Karpas-422 (cell line): ENCODE results near the gene FSIP1. TPM values are rescaled to one million over a fixed set of nuclear protein-coding genes. Genes with fewer than 3 reads are reported as not detected.

ENCODE experiments used
- DNase-seq: peaks from one replicate; pipeline ENCODE4 v3.0.0-alpha.2; 2015
- H2AFZ ChIP-seq: fragments of 200-600 bp; sonication (generic); 2 replicates; pipeline ENCODE4 v1.6.1; 2014; ENCODE audit warnings: antibody characterized with exemption, low read length, mixed read lengths
- H3K27ac ChIP-seq: fragments of 200-600 bp; sonication (generic); 2 replicates; pipeline ENCODE4 v1.5.1; 2014; ENCODE audit warnings: mild to moderate bottlenecking, low read length, moderate library complexity
- H3K27me3 ChIP-seq: fragments of 200-600 bp; sonication (generic); 2 replicates; pipeline ENCODE4 v1.6.1; 2014; ENCODE audit warnings: low read length, mixed read lengths
- H3K36me3 ChIP-seq: fragments of 200-600 bp; sonication (generic); 2 replicates; pipeline ENCODE4 v1.6.1; 2014; ENCODE audit warnings: low read length, mixed read lengths; ENCODE audit not compliant: insufficient read depth
- H3K4me1 ChIP-seq: fragments of 200-600 bp; sonication (generic); 2 replicates; pipeline ENCODE4 v1.6.1; 2014; ENCODE audit warnings: mild to moderate bottlenecking, low read length, mixed read lengths
- H3K4me2 ChIP-seq: fragments of 200-600 bp; sonication (generic); 2 replicates; pipeline ENCODE4 v1.6.1; 2014; ENCODE audit warnings: low read length, low read depth, mild to moderate bottlenecking; ENCODE audit not compliant: poor library complexity, severe bottlenecking
- H3K4me3 ChIP-seq: fragments of 200-600 bp; sonication (generic); 2 replicates; pipeline ENCODE4 v1.5.1; 2014; ENCODE audit warnings: mild to moderate bottlenecking, antibody characterized with exemption, low read length, mixed read lengths
- H3K79me2 ChIP-seq: fragments of 200-600 bp; sonication (generic); 2 replicates; pipeline ENCODE4 v1.6.1; 2014; ENCODE audit warnings: mild to moderate bottlenecking, low read length, mixed read lengths
- H3K9ac ChIP-seq: fragments of 200-600 bp; sonication (generic); 2 replicates; pipeline ENCODE4 v1.6.0; 2014; ENCODE audit warnings: low read length
- H3K9me2 ChIP-seq: fragments of 200-600 bp; sonication (generic), shearing (Covaris generic); replicated peaks from 2 replicates; pipeline ENCODE4 v1.6.0; 2014; ENCODE audit warnings: mild to moderate bottlenecking, low read length, moderate library complexity; ENCODE audit not compliant: insufficient read depth
- H3K9me3 ChIP-seq: fragments of 300-700, 200-600 bp; sonication (generic); 2 replicates; pipeline ENCODE4 v1.6.1; 2014; ENCODE audit warnings: low read length, mixed read lengths
- H4K20me1 ChIP-seq: fragments of 200-600 bp; sonication (generic); 2 replicates; pipeline ENCODE4 v1.6.1; 2014; ENCODE audit warnings: mild to moderate bottlenecking, antibody characterized with exemption, low read length, low read depth; ENCODE audit not compliant: insufficient read depth
- total RNA-seq: library from RNA; depleted of rRNA; stranded (reverse); fragments of >200 nt; shearing (Covaris generic); gene quantifications from 2 replicates; pipeline ENCODE4 v1.2.3, GENCODE V29; 2014; ENCODE audit warnings: low replicate concordance; rRNA removed

The FSIP1 gene
- total RNA-seq, 1 experiment from 2014 or later = 0.07 TPM

DNA sequence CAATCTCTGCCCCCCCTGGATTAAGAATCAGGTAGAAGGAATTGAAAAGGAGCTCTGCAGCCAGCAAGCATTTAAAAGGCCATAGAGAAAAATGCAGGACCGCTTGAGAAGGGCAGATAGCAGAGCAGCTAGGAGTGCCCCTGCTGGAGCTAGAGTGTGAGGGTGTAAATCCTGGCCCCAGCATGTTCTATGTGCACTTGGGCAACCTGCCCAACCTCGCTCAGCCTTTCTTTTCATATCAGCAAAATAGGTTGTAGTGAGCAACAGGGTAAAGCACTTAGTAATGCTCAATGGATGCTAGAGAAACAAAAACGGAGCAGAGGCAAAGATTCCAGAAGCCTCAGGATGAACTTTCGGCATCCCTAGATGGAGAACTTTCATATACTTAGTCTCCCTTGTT, 226.8 kb downstream of the FSIP1 start:
- H3K9me2 ChIP-seq = no peaks in the 10 kb centered on the region
- no peak overlapping the region for H3K4me3 ChIP-seq
- H2AFZ ChIP-seq = no peak overlapping the region
- H3K9ac ChIP-seq = no peak overlapping the region
- H3K27me3 ChIP-seq = no peaks in the 10 kb centered on the region
- DNase-seq = no peak
- no peak overlapping the region for H3K27ac ChIP-seq
- no peaks in the 10 kb centered on the region for H3K9me3 ChIP-seq
- H3K4me1 ChIP-seq = no peaks in the 10 kb centered on the region
- no peaks in the 10 kb centered on the region for H3K36me3 ChIP-seq
- no peak overlapping the region for H3K4me2 ChIP-seq
- H3K79me2 ChIP-seq = no peaks in the 10 kb centered on the region
- H4K20me1 ChIP-seq = no peaks in the 10 kb centered on the region

DNA sequence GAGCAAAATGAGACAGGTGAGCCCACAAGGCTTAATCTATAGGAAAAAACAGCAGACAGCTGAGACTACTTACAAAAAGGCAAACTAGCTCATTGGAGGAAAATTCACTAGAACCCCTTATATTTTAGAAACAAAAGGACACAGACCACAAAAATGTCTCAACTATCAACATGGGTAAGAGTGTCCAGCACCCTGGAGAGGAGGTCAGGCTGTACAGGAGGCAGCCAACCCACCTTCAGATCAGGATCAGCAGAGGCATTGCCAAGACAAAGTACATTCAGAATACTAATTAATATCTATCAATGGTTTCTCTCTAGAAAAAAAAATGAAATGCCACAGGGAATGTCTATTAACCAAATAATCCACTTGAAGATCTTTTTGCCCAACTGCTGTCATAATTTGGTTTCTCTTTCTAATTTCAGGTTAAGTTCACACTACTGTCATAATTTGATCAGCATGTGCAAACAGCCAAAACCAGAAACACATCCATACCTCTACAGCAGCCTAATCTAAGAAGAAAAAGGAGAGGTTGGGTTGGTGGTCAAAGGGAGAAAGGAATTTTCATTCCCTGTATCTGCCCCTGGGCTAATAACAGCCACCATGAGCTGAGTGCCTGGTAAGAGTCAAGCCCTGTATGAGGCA, 227.8 kb downstream of the FSIP1 start:
- no peak overlapping the region for H2AFZ ChIP-seq
- H3K4me2 ChIP-seq = no peak overlapping the region
- H3K27me3 ChIP-seq = no peaks in the 10 kb centered on the region
- H3K9me2 ChIP-seq = no peaks in the 10 kb centered on the region
- H3K27ac ChIP-seq = no peak overlapping the region
- no peak overlapping the region for H3K9ac ChIP-seq
- H3K36me3 ChIP-seq = no peaks in the 10 kb centered on the region
- no peaks in the 10 kb centered on the region for H3K79me2 ChIP-seq
- H3K9me3 ChIP-seq = no peaks in the 10 kb centered on the region
- no peak for DNase-seq
- no peaks in the 10 kb centered on the region for H4K20me1 ChIP-seq
- H3K4me3 ChIP-seq = no peak overlapping the region
- H3K4me1 ChIP-seq = no peaks in the 10 kb centered on the region

DNA sequence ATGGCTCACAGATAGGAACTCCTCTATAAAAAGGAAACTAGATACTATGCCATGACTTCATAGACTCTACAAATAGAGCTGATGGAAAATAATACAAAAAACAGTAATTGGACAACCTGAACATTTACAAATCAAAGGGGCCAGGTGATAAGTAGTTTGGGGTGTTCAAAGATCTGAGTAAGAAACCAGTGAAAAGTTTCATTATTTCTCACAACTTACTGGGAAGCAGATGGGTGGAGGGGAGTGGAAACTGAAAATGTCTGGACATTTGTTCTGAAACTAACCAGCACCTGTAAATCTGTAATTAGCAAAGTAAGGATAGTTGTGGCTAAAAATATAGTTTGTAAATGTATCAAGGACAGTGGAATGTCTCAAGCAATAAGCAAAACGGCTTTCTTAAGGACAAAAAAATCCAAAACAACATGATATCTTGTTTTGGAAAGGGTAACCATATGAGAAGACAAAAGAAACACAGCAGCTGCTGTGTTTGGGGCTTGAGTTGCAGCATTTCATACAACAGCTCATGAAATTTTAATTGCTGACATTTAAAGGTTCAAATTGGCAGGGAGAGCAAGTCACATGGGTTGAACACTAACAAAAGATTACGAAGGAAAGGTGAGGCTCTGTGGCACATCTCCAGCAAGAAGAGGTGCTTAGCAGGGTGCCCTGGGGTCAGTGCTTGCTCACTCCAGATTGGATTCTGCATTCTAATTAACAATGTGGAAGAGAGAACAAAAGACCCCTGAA, 228.5 kb downstream of the FSIP1 start:
- H3K4me1 ChIP-seq = no peaks in the 10 kb centered on the region
- no peak overlapping the region for H3K4me3 ChIP-seq
- no peak overlapping the region for H3K4me2 ChIP-seq
- H3K9me2 ChIP-seq = no peaks in the 10 kb centered on the region
- no peak overlapping the region for H3K27ac ChIP-seq
- H4K20me1 ChIP-seq = no peaks in the 10 kb centered on the region
- no peaks in the 10 kb centered on the region for H3K79me2 ChIP-seq
- H2AFZ ChIP-seq = no peak overlapping the region
- no peaks in the 10 kb centered on the region for H3K27me3 ChIP-seq
- H3K9me3 ChIP-seq = no peaks in the 10 kb centered on the region
- H3K36me3 ChIP-seq = no peaks in the 10 kb centered on the region
- no peak overlapping the region for H3K9ac ChIP-seq
- DNase-seq = no peak

DNA sequence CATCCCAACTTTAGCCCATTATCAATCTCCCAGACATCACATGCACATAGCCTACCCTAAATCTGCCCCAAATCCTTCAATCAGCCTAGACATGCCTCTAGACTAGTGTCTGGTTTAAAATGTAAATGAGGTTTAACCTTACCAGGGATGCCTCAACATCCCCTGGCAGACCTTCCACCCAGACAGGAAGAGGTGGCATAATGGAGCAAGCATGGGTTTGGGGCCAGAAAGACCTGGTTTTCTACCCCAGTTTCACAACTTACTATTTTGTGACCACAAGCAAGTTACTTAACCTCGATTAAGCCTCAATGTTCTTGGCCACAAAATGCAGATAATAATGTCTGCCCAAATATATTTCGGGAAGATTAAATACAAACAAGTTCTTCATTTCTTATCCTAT, 230.1 kb downstream of the FSIP1 start:
- H3K9me3 ChIP-seq = no peaks in the 10 kb centered on the region
- no peak overlapping the region for H3K27ac ChIP-seq
- no peak overlapping the region for H2AFZ ChIP-seq
- no peaks in the 10 kb centered on the region for H3K27me3 ChIP-seq
- no peak overlapping the region for H3K4me3 ChIP-seq
- DNase-seq = no peak
- H3K9me2 ChIP-seq = no peaks in the 10 kb centered on the region
- no peaks in the 10 kb centered on the region for H3K4me1 ChIP-seq
- no peak overlapping the region for H3K4me2 ChIP-seq
- H3K9ac ChIP-seq = no peak overlapping the region
- no peaks in the 10 kb centered on the region for H4K20me1 ChIP-seq
- no peaks in the 10 kb centered on the region for H3K79me2 ChIP-seq
- H3K36me3 ChIP-seq = no peaks in the 10 kb centered on the region

DNA sequence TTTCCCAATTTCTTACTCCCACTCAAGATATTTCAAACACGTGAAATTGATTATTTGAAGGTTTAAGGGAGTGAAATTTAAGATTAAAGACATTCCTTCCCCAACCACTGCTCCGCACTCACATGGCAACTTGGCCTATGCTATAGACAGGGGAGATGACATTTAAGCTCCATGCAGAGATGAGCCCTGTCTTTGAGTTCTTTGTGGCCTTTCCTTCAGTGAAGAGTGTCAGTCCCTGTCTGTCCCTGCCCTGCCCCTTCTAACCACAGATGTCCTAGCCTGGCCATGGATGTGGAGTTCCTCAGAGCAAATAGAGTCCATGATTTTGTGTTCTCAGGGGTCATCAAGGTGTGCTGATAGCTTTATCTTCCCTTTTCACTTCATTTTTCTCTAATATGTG, 231.2 kb downstream of the FSIP1 start:
- Histone ChIP-seq H3K27me3 (no peaks in the 10 kb centered on the region), H3K4me1 (no peaks in the 10 kb centered on the region), H3K9ac (no peak overlapping the region), H4K20me1 (no peaks in the 10 kb centered on the region), H3K9me3 (no peaks in the 10 kb centered on the region), H3K9me2 (no peaks in the 10 kb centered on the region), H3K4me2 (no peak overlapping the region), H3K36me3 (no peaks in the 10 kb centered on the region), H3K4me3 (no peak overlapping the region), H2AFZ (no peak overlapping the region), H3K79me2 (no peaks in the 10 kb centered on the region), H3K27ac (no peak overlapping the region)
- no peak for DNase-seq

Other genes starting within 250 kb of the FSIP1 start
- not detected in 2 replicates for gene THBS1, start 201.8 kb downstream of the FSIP1 start, total RNA-seq
- 0.07 TPM in 1 of 2 replicates, not detected in the other for gene GPR176, start 137.4 kb upstream of the FSIP1 start, total RNA-seq
- gene EIF2AK4, start 151.3 kb upstream of the FSIP1 start, total RNA-seq = 24.0 and 42.5 TPM in 2 replicates